LNCaP clone FGC (cell line): Measurements from ENCODE around the gene OTUD7B.
"Not testable (repeated sequence)": the region's sequence is repeated elsewhere in the genome, so short reads cannot be mapped to it uniquely, and the experiment has no call there.

Experiments
- DNase-seq: peaks from one replicate; pipeline ENCODE4 v3.0.0-alpha.2; 2011; ENCODE audit warnings: low read depth
- H3K4me3 ChIP-seq: 2 replicates; pipeline ENCODE4 v1.5.1; 2011; ENCODE audit warnings: mild to moderate bottlenecking, low read depth, low read length, control low read depth
- CTCF ChIP-seq: IDR thresholded peaks from 2 replicates; pipeline ENCODE4 v1.5.1; 2012; ENCODE audit warnings: mild to moderate bottlenecking; ENCODE audit not compliant: control insufficient read depth, insufficient read depth; ENCODE audit errors: extremely low read depth

The OTUD7B gene

GRCh38 chr1:149962039-149962647, 48.4 kb downstream of the OTUD7B start:
- TF ChIP-seq CTCF, result peak; percentile 80
- DNase-seq, result peak; percentile 49
- H3K4me3 ChIP-seq, result no peak overlapping the region

- H3K4me3 ChIP-seq, DNase-seq: not testable (repeated sequence)
Observed at GRCh38 chr1:149957548-149957947, 53.0 kb downstream of the OTUD7B start.

GRCh38 chr1:149949911-149950310, 60.6 kb downstream of the OTUD7B start:
- no peak for DNase-seq
- no peak for TF ChIP-seq CTCF
- H3K4me3 ChIP-seq, result no peak overlapping the region

GRCh38 chr1:149945206-149945605, 65.3 kb downstream of the OTUD7B start:
- H3K4me3 ChIP-seq, result no peak overlapping the region
- no peak for TF ChIP-seq CTCF

GRCh38 chr1:149942885-149943284, 67.6 kb downstream of the OTUD7B start:
- H3K4me3 ChIP-seq, result no peak overlapping the region
- no peak for TF ChIP-seq CTCF
- DNase-seq, result no peak

More at GRCh38 chr1:149945206-149945605, 65.3 kb downstream of the OTUD7B start:
- no peak for DNase-seq

- no peak for TF ChIP-seq CTCF
- no peak for DNase-seq
- H3K4me3 ChIP-seq, result no peak overlapping the region
Observed at GRCh38 chr1:149942207-149942606, 68.3 kb downstream of the OTUD7B start.

GRCh38 chr1:149940427-149940826, 70.1 kb downstream of the OTUD7B start:
- no peak for DNase-seq
- no peak overlapping the region for H3K4me3 ChIP-seq
- no peak for TF ChIP-seq CTCF

- DNase-seq, H3K4me3 ChIP-seq: not testable (repeated sequence)
Observed at GRCh38 chr1:149938668-149939003, 71.9 kb downstream of the OTUD7B start.
